MM.1S (cell line): Measurements from ENCODE around the gene PON2.

Experiments
- DNase-seq: peaks from one replicate; pipeline ENCODE4 v3.0.0-alpha.2; 2015
- H2AFZ ChIP-seq: fragments of 300-600 bp; sonication (generic); 2 replicates; pipeline ENCODE4 v1.6.0; 2016; ENCODE audit warnings: antibody characterized with exemption, low read length
- H3F3A ChIP-seq: fragments of 300-600 bp; sonication (generic); 2 replicates; pipeline ENCODE4 v1.6.1; 2016; ENCODE audit warnings: mild to moderate bottlenecking, antibody characterized with exemption, low read length, moderate library complexity, mixed read lengths; ENCODE audit not compliant: insufficient read depth
- H3K27ac ChIP-seq: fragments of 300-600 bp; sonication (generic); 2 replicates; pipeline ENCODE4 v1.5.1; 2016; ENCODE audit warnings: mild to moderate bottlenecking, low read length
- H3K27me3 ChIP-seq: fragments of 300-600 bp; sonication (generic); replicated peaks from 2 replicates; pipeline ENCODE4 v1.6.0; 2016; ENCODE audit warnings: low read length; ENCODE audit not compliant: insufficient read depth
- H3K36me3 ChIP-seq: fragments of 300-600 bp; sonication (generic); replicated peaks from 2 replicates; pipeline ENCODE4 v1.6.1; 2016; ENCODE audit warnings: mild to moderate bottlenecking, low read length, mixed read lengths; ENCODE audit not compliant: insufficient read depth
- H3K4me1 ChIP-seq: fragments of 300-600 bp; sonication (generic); 2 replicates; pipeline ENCODE4 v1.6.1; 2016; ENCODE audit warnings: low read length, mixed read lengths
- H3K4me2 ChIP-seq: fragments of 300-600 bp; sonication (generic); 2 replicates; pipeline ENCODE4 v1.6.0; 2016; ENCODE audit warnings: low read depth, low read length
- H3K4me3 ChIP-seq: fragments of 300-600 bp; sonication (generic); 2 replicates; pipeline ENCODE4 v1.5.1; 2016; ENCODE audit warnings: low read length, mixed read lengths
- H3K79me2 ChIP-seq: fragments of 300-600 bp; sonication (generic); 2 replicates; pipeline ENCODE4 v1.6.1; 2016; ENCODE audit warnings: mixed run types, low read length, mixed read lengths
- H3K9ac ChIP-seq: fragments of 300-600 bp; sonication (generic); 2 replicates; pipeline ENCODE4 v1.6.1; 2016; ENCODE audit warnings: low read length, mixed read lengths
- H3K9me2 ChIP-seq: fragments of 300-600 bp; sonication (generic); replicated peaks from 2 replicates; pipeline ENCODE4 v1.6.1; 2016; ENCODE audit warnings: mild to moderate bottlenecking, low read length, mixed read lengths; ENCODE audit not compliant: insufficient read depth
- H3K9me3 ChIP-seq: fragments of 300-600 bp; sonication (generic); replicated peaks from 2 replicates; pipeline ENCODE4 v1.6.1; 2016; ENCODE audit warnings: mild to moderate bottlenecking, low read length, mixed read lengths; ENCODE audit not compliant: insufficient read depth
- H4K20me1 ChIP-seq: fragments of 300-600 bp; sonication (generic); 2 replicates; pipeline ENCODE4 v1.6.1; 2016; ENCODE audit warnings: mild to moderate bottlenecking, low read length, moderate library complexity, mixed read lengths; ENCODE audit not compliant: insufficient read depth
- EZH2 ChIP-seq: fragments of 300-600 bp; sonication (generic); optimal IDR thresholded peaks from 2 replicates; pipeline ENCODE3; 2017; ENCODE audit warnings: low read depth, mild to moderate bottlenecking, antibody characterized with exemption, low read length, mixed read lengths
- EZH2phosphoT487 ChIP-seq: fragments of 300-600 bp; sonication (generic); IDR thresholded peaks from 2 replicates; pipeline ENCODE4 v1.6.1; 2018; ENCODE audit warnings: antibody characterized with exemption, low read length
- TF ChIP-seq, protein P1 (sequence below): fragments of 300-600 bp; sonication (generic); IDR thresholded peaks from 2 replicates; pipeline ENCODE4 v1.5.1; 2016; ENCODE audit warnings: antibody characterized with exemption, low read length, mixed read lengths

Gene PON2

DNA sequence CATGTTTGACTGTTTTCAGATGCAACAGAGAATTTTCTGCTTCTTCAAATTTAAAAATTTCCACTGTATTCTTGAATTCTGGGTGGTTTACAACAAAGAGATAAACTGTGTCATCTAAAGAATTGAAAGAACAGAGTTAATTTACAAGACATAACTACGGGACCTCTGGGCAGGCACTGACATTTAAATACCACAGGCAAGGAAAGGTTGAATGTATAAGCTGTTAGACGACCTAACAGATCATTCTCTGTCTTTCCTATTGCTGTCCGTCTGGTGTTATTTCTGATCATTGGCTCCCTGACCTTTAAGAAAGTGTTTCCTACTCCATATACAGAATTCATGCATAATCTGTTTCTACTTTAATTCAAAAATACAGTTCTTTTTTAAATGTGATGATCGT is 23.2 kb downstream of the PON2 start:
- H3K27ac ChIP-seq = no peak overlapping the region
- H3K36me3 ChIP-seq = no peaks in the 10 kb centered on the region
- H2AFZ ChIP-seq = no peak overlapping the region
- H3K9me3 ChIP-seq = no peaks in the 10 kb centered on the region
- no peak overlapping the region for H3K4me2 ChIP-seq
- TF ChIP-seq, protein P1, sequence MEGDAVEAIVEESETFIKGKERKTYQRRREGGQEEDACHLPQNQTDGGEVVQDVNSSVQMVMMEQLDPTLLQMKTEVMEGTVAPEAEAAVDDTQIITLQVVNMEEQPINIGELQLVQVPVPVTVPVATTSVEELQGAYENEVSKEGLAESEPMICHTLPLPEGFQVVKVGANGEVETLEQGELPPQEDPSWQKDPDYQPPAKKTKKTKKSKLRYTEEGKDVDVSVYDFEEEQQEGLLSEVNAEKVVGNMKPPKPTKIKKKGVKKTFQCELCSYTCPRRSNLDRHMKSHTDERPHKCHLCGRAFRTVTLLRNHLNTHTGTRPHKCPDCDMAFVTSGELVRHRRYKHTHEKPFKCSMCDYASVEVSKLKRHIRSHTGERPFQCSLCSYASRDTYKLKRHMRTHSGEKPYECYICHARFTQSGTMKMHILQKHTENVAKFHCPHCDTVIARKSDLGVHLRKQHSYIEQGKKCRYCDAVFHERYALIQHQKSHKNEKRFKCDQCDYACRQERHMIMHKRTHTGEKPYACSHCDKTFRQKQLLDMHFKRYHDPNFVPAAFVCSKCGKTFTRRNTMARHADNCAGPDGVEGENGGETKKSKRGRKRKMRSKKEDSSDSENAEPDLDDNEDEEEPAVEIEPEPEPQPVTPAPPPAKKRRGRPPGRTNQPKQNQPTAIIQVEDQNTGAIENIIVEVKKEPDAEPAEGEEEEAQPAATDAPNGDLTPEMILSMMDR = no peak
- TF ChIP-seq EZH2 = no peak
- no peak for TF ChIP-seq EZH2phosphoT487
- no peaks in the 10 kb centered on the region for H3K27me3 ChIP-seq
- no peaks in the 10 kb centered on the region for H4K20me1 ChIP-seq
- H3K79me2 ChIP-seq = no peaks in the 10 kb centered on the region
- no peak overlapping the region for H3K9ac ChIP-seq
- no peak for DNase-seq
- H3K9me2 ChIP-seq = no peaks in the 10 kb centered on the region
- H3K4me1 ChIP-seq = no peaks in the 10 kb centered on the region
- no peaks in the 10 kb centered on the region for H3F3A ChIP-seq
- H3K4me3 ChIP-seq = no peak overlapping the region

DNA sequence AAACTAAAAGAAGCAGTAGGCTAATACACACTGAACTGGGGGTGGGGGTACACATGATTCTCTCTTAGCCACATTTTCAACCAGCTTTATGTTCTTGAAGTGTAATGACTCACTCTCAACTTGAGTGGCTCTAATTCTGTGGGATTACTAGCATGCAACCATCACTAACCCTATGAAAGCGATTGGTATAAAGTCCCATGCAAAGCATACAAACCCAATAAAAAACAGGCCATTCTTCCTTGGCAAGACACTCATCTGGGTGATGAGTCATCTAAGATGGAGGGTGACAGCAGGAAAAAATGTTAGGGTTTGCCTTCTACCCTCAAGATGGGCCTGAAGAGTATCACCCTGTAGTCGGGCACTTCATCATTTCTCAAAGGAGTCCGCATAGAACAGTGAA is 23.8 kb downstream of the PON2 start:
- Histone ChIP-seq H3F3A (no peaks in the 10 kb centered on the region), H3K4me1 (no peaks in the 10 kb centered on the region), H4K20me1 (no peaks in the 10 kb centered on the region), H3K9ac (no peak overlapping the region), H3K27me3 (no peaks in the 10 kb centered on the region), H3K4me3 (no peak overlapping the region), H3K36me3 (no peaks in the 10 kb centered on the region), H3K4me2 (no peak overlapping the region), H3K79me2 (no peaks in the 10 kb centered on the region), H2AFZ (no peak overlapping the region), H3K9me2 (no peaks in the 10 kb centered on the region), H3K9me3 (no peaks in the 10 kb centered on the region), H3K27ac (no peak overlapping the region)
- TF ChIP-seq, protein P1 = no peak
- TF ChIP-seq EZH2 (no peak), EZH2phosphoT487 (no peak)
- DNase-seq = no peak

DNA sequence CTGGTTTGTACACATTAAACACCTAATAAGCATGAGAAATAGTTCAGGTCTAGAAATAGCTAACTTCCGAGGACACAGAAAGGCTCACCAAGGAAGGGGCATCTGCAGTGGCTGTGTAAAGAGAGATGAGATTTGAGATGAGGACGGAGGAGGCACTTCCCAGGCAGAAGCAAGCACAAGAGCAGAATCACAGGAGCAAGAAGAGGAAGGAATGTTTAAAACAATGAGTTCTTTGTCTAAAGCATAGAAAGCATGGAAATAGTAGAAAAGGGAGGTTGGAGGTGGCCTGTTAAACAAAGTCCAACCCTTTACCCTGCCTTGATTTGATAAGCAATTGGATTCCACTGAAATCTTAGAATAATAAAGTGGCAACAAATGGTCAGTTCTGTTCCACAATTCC is 27.1 kb downstream of the PON2 start:
- H3K27me3 ChIP-seq = no peaks in the 10 kb centered on the region
- no peaks in the 10 kb centered on the region for H3K9me2 ChIP-seq
- H3K79me2 ChIP-seq = no peaks in the 10 kb centered on the region
- H3K9ac ChIP-seq = no peak overlapping the region
- no peak for DNase-seq
- no peaks in the 10 kb centered on the region for H3K9me3 ChIP-seq
- H3K36me3 ChIP-seq = no peaks in the 10 kb centered on the region
- H3F3A ChIP-seq = no peaks in the 10 kb centered on the region
- no peak overlapping the region for H3K4me2 ChIP-seq
- TF ChIP-seq, protein P1 = no peak
- no peak for TF ChIP-seq EZH2phosphoT487
- TF ChIP-seq EZH2 = no peak
- no peaks in the 10 kb centered on the region for H4K20me1 ChIP-seq
- H3K4me1 ChIP-seq = no peaks in the 10 kb centered on the region
- no peak overlapping the region for H3K4me3 ChIP-seq
- H2AFZ ChIP-seq = no peak overlapping the region
- no peak overlapping the region for H3K27ac ChIP-seq
